GM21528 (cell line): ENCODE results near the gene EXOC1L.

Experiments
- ATAC-seq: cut with Tn5 transposase; IDR thresholded peaks from one replicate; pipeline ENCODE4 v1.9.1; 2021; ENCODE audit warnings: mild to moderate bottlenecking, moderate library complexity; ENCODE audit not compliant: unreplicated experiment, low FRiP score

The EXOC1L gene

GRCh38 chr4:55874831-55875230 lies 55.2 kb downstream of the EXOC1L start:
- no peak for ATAC-seq

- no peak for ATAC-seq
Observed at GRCh38 chr4:55876387-55876786, 56.8 kb downstream of the EXOC1L start.

GRCh38 chr4:55879224-55879623 lies 59.6 kb downstream of the EXOC1L start:
- ATAC-seq = no peak

GRCh38 chr4:55880652-55881280 lies 61.2 kb downstream of the EXOC1L start:
- ATAC-seq = no peak

GRCh38 chr4:55884093-55884850 lies 64.7 kb downstream of the EXOC1L start:
- ATAC-seq = no peak

- ATAC-seq = no peak
Observed at GRCh38 chr4:55884851-55885219, 65.2 kb downstream of the EXOC1L start.
